HepG2 (cell line): ENCODE results near the gene TRIP6. TPM values are rescaled to one million over a fixed set of nuclear protein-coding genes. Genes with fewer than 3 reads are reported as not detected.

ENCODE experiments used
- ATAC-seq: fragments of 200-7000 bp; cut with Tn5 transposase; 3 replicates; pipeline ENCODE4 v1.9.1; 2020; ENCODE audit warnings: mild to moderate bottlenecking, moderate library complexity
- BruUV-seq: library from RNA; stranded (reverse); fragments of 400-500 nt; replicated peaks from 2 replicates; lab custom pipeline; 2021; lab: Mats Ljungman, UMichigan
- CTCF ChIA-PET: fragments of 300-600 bp; formaldehyde crosslinking; extraction: SDS; loops from one replicate; lab custom pipeline; 2021; ENCODE audit warnings: low total read pairs, inconsistent platforms, low intra/inter-chr PET ratio; lab: Yijun Ruan, JAX
- POLR2A ChIA-PET: fragments of 350-600 bp; sonication (Branson Sonifier 250); formaldehyde crosslinking; loops from one replicate; lab custom pipeline; 2020; ENCODE audit warnings: antibody characterized with exemption, inconsistent platforms; lab: Yijun Ruan, JAX
- DNase-seq: peaks from one replicate; pipeline ENCODE4 v3.0.0-alpha.2; 2015; ENCODE audit warnings: low spot score
- FAIRE-seq: peaks from 3 replicates; lab custom pipeline; 2011; peaks lifted over from hg19 to GRCh38; lab: Jason Lieb, UNC
- H2AFZ ChIP-seq: one replicate; pipeline ENCODE4 v1.6.1; 2011; ENCODE audit warnings: low read length, inconsistent platforms
- H3K27ac ChIP-seq: fragments of 300-600 bp; 3 replicates; pipeline ENCODE4 v1.8.0; 2011; ENCODE audit warnings: mixed run types, mild to moderate bottlenecking, mixed read lengths, low read length, inconsistent platforms; ENCODE audit not compliant: insufficient read depth; ENCODE audit errors: extremely low read length
- H3K27me3 ChIP-seq, 2 experiments: fragments of 200-600 bp in 1 of 2; 2 replicates in 1 of 2; 3 replicates in 1 of 2; pipeline versions ENCODE4 v1.6.0 to v1.8.0; 2011; ENCODE audit warnings: low read length in 2 of 2, mild to moderate bottlenecking in 2 of 2, moderate library complexity in 2 of 2, inconsistent platforms in 1 of 2; ENCODE audit not compliant: insufficient read depth in 2 of 2, control insufficient read depth in 1 of 2
- H3K36me3 ChIP-seq, 2 experiments: fragments of 200-600 bp in 1 of 2; replicated peaks in 1 of 2; 2 replicates in 1 of 2; 3 replicates in 1 of 2; pipeline versions ENCODE4 v1.5.1 to v1.8.0; 2011; ENCODE audit warnings: low read length in 2 of 2, inconsistent platforms in 1 of 2; ENCODE audit not compliant: insufficient read depth in 2 of 2, control insufficient read depth in 1 of 2
- H3K4me1 ChIP-seq: 2 replicates; pipeline ENCODE4 v1.5.1; 2012; ENCODE audit warnings: low read length, inconsistent platforms; ENCODE audit not compliant: insufficient read depth
- H3K4me2 ChIP-seq: 2 replicates; pipeline ENCODE4 v1.6.0; 2011; ENCODE audit warnings: low read depth, low read length, inconsistent platforms
- H3K4me3 ChIP-seq, 3 experiments: fragments of 200-600 bp in 1 of 3; sonication (generic), shearing (Covaris generic) in 1 of 3; replicated peaks in 1 of 3; 2 replicates each; pipeline ENCODE4 v1.5.1; 2011 to 2016; ENCODE audit warnings: low read length in 3 of 3, inconsistent platforms in 2 of 3, low read depth in 2 of 3, mild to moderate bottlenecking in 2 of 3, control low read depth in 1 of 3, mixed read lengths in 1 of 3; ENCODE audit not compliant: insufficient read depth in 1 of 3
- H3K79me2 ChIP-seq: one replicate; pipeline ENCODE4 v1.6.1; 2011; ENCODE audit warnings: low read length, inconsistent platforms; ENCODE audit not compliant: insufficient read depth
- H3K9ac ChIP-seq: 2 replicates; pipeline ENCODE4 v1.6.0; 2011; ENCODE audit warnings: mild to moderate bottlenecking, low read depth, low read length, inconsistent platforms; ENCODE audit not compliant: insufficient read depth
- H3K9me3 ChIP-seq: 2 replicates; pipeline ENCODE4 v1.5.1; 2012; ENCODE audit warnings: mild to moderate bottlenecking, low read length
- H4K20me1 ChIP-seq: 2 replicates; pipeline ENCODE4 v1.6.0; 2011; ENCODE audit warnings: inconsistent platforms, mild to moderate bottlenecking, low read length, moderate library complexity; ENCODE audit not compliant: insufficient read depth
- CBX1 ChIP-seq: IDR thresholded peaks from one replicate; pipeline ENCODE4 v1.6.1; 2016; ENCODE audit warnings: antibody characterized with exemption, low read depth
- KDM1A ChIP-seq: IDR thresholded peaks from 2 replicates; pipeline ENCODE4 v1.6.1; 2016; ENCODE audit warnings: missing compliant biosample characterization
- PPARG ChIP-seq: conservative IDR thresholded peaks from 2 replicates; pipeline ENCODE4 v1.6.1; 2016; ENCODE audit warnings: missing biosample characterization, missing genetic modification reagents
- SNAPC2 ChIP-seq: sonication (generic); formaldehyde crosslinking; IDR thresholded peaks from 2 replicates; pipeline ENCODE4 v1.8.1; 2022; ENCODE audit warnings: mild to moderate bottlenecking, missing genetic modification reagents
- SP5 ChIP-seq: IDR thresholded peaks from 2 replicates; pipeline ENCODE4 v1.6.1; 2016; ENCODE audit warnings: low read depth, borderline replicate concordance
- THYN1 ChIP-seq: sonication (generic); formaldehyde crosslinking; IDR thresholded peaks from 2 replicates; pipeline ENCODE4 v1.8.1; 2023; ENCODE audit warnings: low read depth, mild to moderate bottlenecking, moderate library complexity, missing genetic modification reagents, borderline replicate concordance
- ZNF274 ChIP-seq: sonication (generic); formaldehyde crosslinking; IDR thresholded peaks from 2 replicates; pipeline ENCODE4 v1.5.1; 2020; ENCODE audit warnings: mild to moderate bottlenecking, missing genetic modification reagents
- ZNF34 ChIP-seq: sonication (generic); formaldehyde crosslinking; IDR thresholded peaks from 2 replicates; pipeline ENCODE4 v1.4.0; 2020; ENCODE audit warnings: mild to moderate bottlenecking, missing genetic modification reagents, borderline replicate concordance
- ZNF484 ChIP-seq: sonication (generic); formaldehyde crosslinking; IDR thresholded peaks from 2 replicates; pipeline ENCODE4 v1.5.1; 2020; ENCODE audit warnings: mild to moderate bottlenecking, low read depth, missing genetic modification reagents, borderline replicate concordance
- ZNF619 ChIP-seq: sonication (generic); formaldehyde crosslinking; IDR thresholded peaks from 2 replicates; pipeline ENCODE4 v1.4.0; 2020; ENCODE audit warnings: mild to moderate bottlenecking, missing genetic modification reagents
- ZNF816 ChIP-seq: sonication (generic); formaldehyde crosslinking; IDR thresholded peaks from 2 replicates; pipeline ENCODE4 v1.8.0; 2022; ENCODE audit warnings: missing genetic modification reagents, mild to moderate bottlenecking, borderline replicate concordance
- WGBS: methylation state at CpG from one replicate; pipeline ENCODE4 v1.1.6; 2017; ENCODE audit warnings: low lambda C conversion rate; 5-methylcytosine and 5-hydroxymethylcytosine counted together
- in situ Hi-C: cut with HindIII; loops from 2 replicates; pipeline ENCODE4 v1.10.0; 2017; ENCODE audit warnings: low pct_unique_long_range_greater_than_20kb; ENCODE audit not compliant: extremely low pct_ligation_motif_present
- intact Hi-C: fragments of 100-400 bp; cut with micrococcal nuclease; formaldehyde crosslinking; loops from one replicate; pipeline ENCODE4 v1.10.0; 2022; ENCODE audit not compliant: unreplicated experiment
- polyA plus RNA-seq, 8 experiments: library from polyadenylated mRNA; depleted of rRNA in 3 of 8; stranded (reverse) in 7 of 8; unstranded in 1 of 8; fragments of >200 nt; fragmentation: Illumina TruSeq in 4 of 8; extraction: Trizol in 4 of 8; gene quantifications; 2 replicates each; pipeline versions ENCODE4 v1.2.1 to v1.2.3, GENCODE V29; 2011 to 2016; ENCODE audit warnings: low read depth in 4 of 8, missing spikeins in 1 of 8, mixed read lengths in 1 of 8; ENCODE audit not compliant: insufficient read depth in 1 of 8
- total RNA-seq, 5 experiments: library from RNA; depleted of rRNA; stranded (reverse); fragments of >200 nt; fragmentation: Illumina TruSeq; extraction: Trizol; gene quantifications; 2 replicates each; pipeline ENCODE4 v1.2.3, GENCODE V29; 2016; ENCODE audit warnings: low read depth in 1 of 5
- TF ChIP-seq, protein P1 (sequence below): sonication (generic); formaldehyde crosslinking; IDR thresholded peaks from 2 replicates; pipeline ENCODE4 v1.5.0; 2020; ENCODE audit warnings: missing genetic modification reagents
- TF ChIP-seq, protein P2 (sequence below): sonication (generic); formaldehyde crosslinking; IDR thresholded peaks from 2 replicates; pipeline ENCODE4 v1.4.0; 2020; ENCODE audit warnings: missing genetic modification reagents
- TF ChIP-seq, protein P3 (sequence below): sonication (generic); formaldehyde crosslinking; IDR thresholded peaks from 2 replicates; pipeline ENCODE4 v1.8.0; 2022; ENCODE audit warnings: missing genetic modification reagents, mild to moderate bottlenecking, inconsistent platforms, borderline replicate concordance
- TF ChIP-seq, protein P4 (sequence below): sonication (generic); formaldehyde crosslinking; IDR thresholded peaks from 2 replicates; pipeline ENCODE4 v1.4.0; 2020; ENCODE audit warnings: mild to moderate bottlenecking, missing genetic modification reagents, borderline replicate concordance

TRIP6 gene
- total and polyA plus RNA-seq, 2 of the 13 experiments (the other 11 are each of a cell fraction or from before 2014, with no cell fraction given), result 0.34 to 0.38 TPM

DNA sequence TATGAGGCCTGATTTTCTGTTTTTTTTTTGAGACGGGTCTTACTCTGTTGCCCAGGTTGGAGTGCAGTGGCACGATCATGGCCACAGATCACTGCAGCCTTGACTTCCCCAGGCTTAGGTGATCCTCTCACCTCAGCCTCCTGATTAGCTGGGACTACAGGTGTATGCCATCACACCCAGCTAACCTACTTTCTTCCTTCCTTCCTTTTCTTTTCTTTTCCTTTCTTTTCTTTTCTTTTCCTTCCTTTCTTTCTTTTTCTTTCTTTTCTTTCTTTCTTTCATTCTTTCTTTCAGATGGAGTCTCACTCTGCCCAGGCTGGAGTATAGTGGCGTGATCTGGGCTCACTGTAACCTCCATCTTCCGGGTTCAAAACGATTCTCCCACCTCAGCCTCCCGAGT, 11.5 kb downstream of the TRIP6 start:
- H2AFZ ChIP-seq, result no peak overlapping the region
- TF ChIP-seq ZNF816 (CRISPR knock-in tag) (no peak), KDM1A (CRISPR knock-in tag) (no peak), ZNF34 (CRISPR knock-in tag) (no peak), SNAPC2 (CRISPR knock-in tag) (no peak), PPARG (CRISPR knock-in tag) (no peak), SP5 (no peak), ZNF274 (CRISPR knock-in tag) (no peak), CBX1 (no peak), THYN1 (CRISPR knock-in tag) (no peak), ZNF619 (no peak), ZNF484 (CRISPR knock-in tag) (no peak)
- TF ChIP-seq, protein P1, sequence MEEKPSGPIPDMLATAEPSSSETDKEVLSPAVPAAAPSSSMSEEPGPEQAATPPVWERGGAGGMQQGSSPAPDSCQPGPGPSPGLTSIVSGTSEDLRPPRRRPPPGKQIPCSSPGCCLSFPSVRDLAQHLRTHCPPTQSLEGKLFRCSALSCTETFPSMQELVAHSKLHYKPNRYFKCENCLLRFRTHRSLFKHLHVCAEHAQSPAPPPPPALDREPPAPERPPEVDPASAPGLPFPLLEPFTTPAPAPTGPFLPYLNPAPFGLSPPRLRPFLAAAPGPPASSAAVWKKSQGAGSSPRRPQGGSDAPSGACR (CRISPR knock-in tag), result no peak
- TF ChIP-seq, protein P2, sequence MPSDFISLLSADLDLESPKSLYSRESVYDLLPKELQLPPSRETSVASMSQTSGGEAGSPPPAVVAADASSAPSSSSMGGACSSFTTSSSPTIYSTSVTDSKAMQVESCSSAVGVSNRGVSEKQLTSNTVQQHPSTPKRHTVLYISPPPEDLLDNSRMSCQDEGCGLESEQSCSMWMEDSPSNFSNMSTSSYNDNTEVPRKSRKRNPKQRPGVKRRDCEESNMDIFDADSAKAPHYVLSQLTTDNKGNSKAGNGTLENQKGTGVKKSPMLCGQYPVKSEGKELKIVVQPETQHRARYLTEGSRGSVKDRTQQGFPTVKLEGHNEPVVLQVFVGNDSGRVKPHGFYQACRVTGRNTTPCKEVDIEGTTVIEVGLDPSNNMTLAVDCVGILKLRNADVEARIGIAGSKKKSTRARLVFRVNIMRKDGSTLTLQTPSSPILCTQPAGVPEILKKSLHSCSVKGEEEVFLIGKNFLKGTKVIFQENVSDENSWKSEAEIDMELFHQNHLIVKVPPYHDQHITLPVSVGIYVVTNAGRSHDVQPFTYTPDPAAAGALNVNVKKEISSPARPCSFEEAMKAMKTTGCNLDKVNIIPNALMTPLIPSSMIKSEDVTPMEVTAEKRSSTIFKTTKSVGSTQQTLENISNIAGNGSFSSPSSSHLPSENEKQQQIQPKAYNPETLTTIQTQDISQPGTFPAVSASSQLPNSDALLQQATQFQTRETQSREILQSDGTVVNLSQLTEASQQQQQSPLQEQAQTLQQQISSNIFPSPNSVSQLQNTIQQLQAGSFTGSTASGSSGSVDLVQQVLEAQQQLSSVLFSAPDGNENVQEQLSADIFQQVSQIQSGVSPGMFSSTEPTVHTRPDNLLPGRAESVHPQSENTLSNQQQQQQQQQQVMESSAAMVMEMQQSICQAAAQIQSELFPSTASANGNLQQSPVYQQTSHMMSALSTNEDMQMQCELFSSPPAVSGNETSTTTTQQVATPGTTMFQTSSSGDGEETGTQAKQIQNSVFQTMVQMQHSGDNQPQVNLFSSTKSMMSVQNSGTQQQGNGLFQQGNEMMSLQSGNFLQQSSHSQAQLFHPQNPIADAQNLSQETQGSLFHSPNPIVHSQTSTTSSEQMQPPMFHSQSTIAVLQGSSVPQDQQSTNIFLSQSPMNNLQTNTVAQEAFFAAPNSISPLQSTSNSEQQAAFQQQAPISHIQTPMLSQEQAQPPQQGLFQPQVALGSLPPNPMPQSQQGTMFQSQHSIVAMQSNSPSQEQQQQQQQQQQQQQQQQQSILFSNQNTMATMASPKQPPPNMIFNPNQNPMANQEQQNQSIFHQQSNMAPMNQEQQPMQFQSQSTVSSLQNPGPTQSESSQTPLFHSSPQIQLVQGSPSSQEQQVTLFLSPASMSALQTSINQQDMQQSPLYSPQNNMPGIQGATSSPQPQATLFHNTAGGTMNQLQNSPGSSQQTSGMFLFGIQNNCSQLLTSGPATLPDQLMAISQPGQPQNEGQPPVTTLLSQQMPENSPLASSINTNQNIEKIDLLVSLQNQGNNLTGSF (CRISPR knock-in tag), result no peak
- TF ChIP-seq, protein P3, sequence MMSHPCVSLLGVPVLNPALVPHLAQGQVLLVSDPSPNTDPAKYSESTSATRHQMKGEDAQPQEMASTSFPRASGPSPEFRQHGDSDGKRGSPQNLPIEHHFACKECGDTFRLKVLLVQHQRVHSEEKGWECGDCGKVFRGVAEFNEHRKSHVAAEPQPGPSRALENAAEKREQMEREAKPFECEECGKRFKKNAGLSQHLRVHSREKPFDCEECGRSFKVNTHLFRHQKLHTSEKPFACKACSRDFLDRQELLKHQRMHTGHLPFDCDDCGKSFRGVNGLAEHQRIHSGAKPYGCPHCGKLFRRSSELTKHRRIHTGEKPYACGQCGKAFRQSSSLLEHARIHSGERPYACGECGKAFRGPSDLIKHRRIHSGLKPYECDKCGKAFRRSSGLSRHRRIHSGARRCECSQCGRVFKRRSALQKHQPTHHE, result no peak
- TF ChIP-seq, protein P4, sequence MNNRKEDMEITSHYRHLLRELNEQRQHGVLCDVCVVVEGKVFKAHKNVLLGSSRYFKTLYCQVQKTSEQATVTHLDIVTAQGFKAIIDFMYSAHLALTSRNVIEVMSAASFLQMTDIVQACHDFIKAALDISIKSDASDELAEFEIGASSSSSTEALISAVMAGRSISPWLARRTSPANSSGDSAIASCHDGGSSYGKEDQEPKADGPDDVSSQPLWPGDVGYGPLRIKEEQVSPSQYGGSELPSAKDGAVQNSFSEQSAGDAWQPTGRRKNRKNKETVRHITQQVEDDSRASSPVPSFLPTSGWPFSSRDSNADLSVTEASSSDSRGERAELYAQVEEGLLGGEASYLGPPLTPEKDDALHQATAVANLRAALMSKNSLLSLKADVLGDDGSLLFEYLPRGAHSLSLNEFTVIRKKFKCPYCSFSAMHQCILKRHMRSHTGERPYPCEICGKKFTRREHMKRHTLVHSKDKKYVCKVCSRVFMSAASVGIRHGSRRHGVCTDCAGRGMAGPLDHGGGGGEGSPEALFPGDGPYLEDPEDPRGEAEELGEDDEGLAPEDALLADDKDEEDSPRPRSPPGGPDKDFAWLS (CRISPR knock-in tag), result no peak
- TF ChIP-seq, all 625 proteins: peak for 0
- no peak for FAIRE-seq
- H3K4me1 ChIP-seq, result peaks cover 50% of the 10 kb centered on the region
- in situ Hi-C loops, result loop anchor here (25.0 kb wide), 1 partner anchor 409 kb away; no protein-coding TSS in a partner anchor
- H3K9ac ChIP-seq, result no peak overlapping the region
- peaks cover 23% of the 10 kb centered on the region for H4K20me1 ChIP-seq
- CTCF ChIA-PET, result no interaction called here
- 95% methylated on average over 6 of the region's 6 CpGs for WGBS
- POLR2A ChIA-PET, result interaction anchor here (2.9 kb wide), 1 partner anchor 11 kb away, joined by 13 read pairs; the partner anchor contains the start of gene UFSP1
- peaks cover 19 to 59% of the 10 kb centered on the region in 2 experiments for H3K36me3 ChIP-seq
- H3K79me2 ChIP-seq, result peaks cover 55% of the 10 kb centered on the region
- no peak overlapping the region for H3K4me3 ChIP-seq
- no peak for ATAC-seq
- DNase-seq, result no peak
- H3K27me3 ChIP-seq, result peaks cover 0 to 2% of the 10 kb centered on the region in 2 experiments; a peak in 1 of 5 replicates
- no peak overlapping the region for H3K27ac ChIP-seq
- no peaks in the 10 kb centered on the region for H3K9me3 ChIP-seq
- H3K4me2 ChIP-seq, result no peak overlapping the region
- intact Hi-C loops, result no loop called here
- BruUV-seq, result no TSS peak
